PFSK-1 (cell line): Measurements from ENCODE around the gene ABRACL.

Experiments
- FOXP2 ChIP-seq: optimal IDR thresholded peaks from 2 replicates; pipeline ENCODE3; 2011; ENCODE audit warnings: borderline replicate concordance, control low read depth, inconsistent platforms; ENCODE audit not compliant: insufficient read depth; ENCODE audit errors: extremely low read length, extremely low read depth
- POLR2AphosphoS5 ChIP-seq: IDR thresholded peaks from 2 replicates; pipeline ENCODE4 v1.6.1; 2012; ENCODE audit warnings: low read depth, mild to moderate bottlenecking, control low read depth, low read length, moderate library complexity
- REST ChIP-seq, 2 experiments: IDR thresholded peaks; 2 replicates each; pipeline versions ENCODE4 v1.6.1 to v1.8.0; 2011 to 2012; ENCODE audit warnings: low read depth in 2 of 2, low read length in 2 of 2, control low read depth in 1 of 2, inconsistent platforms in 1 of 2, mild to moderate bottlenecking in 1 of 2, moderate library complexity in 1 of 2; ENCODE audit not compliant: insufficient read depth in 1 of 2
- SIN3A ChIP-seq: IDR thresholded peaks from 2 replicates; pipeline ENCODE4 v1.6.1; 2012; ENCODE audit warnings: mild to moderate bottlenecking, low read length, moderate library complexity, borderline replicate concordance; ENCODE audit not compliant: insufficient read depth
- TAF1 ChIP-seq: IDR thresholded peaks from 2 replicates; pipeline ENCODE4 v1.6.1; 2012; ENCODE audit warnings: low read length, control low read depth, borderline replicate concordance; ENCODE audit not compliant: insufficient read depth

The ABRACL gene

GRCh38 chr6:139066080-139066479 lies 37.5 kb downstream of the ABRACL start:
- no peak for TF ChIP-seq TAF1
- no peak for TF ChIP-seq REST (IDR thresholded peaks at IDR 0.05; ENCODE audit: insufficient read depth in 1 of 2, low read depth in 2 of 2, low read length in 2 of 2)
- no peak for TF ChIP-seq POLR2AphosphoS5
- TF ChIP-seq FOXP2: no peak
- TF ChIP-seq SIN3A: no peak

- TF ChIP-seq FOXP2 (no peak), TAF1 (no peak), SIN3A (no peak), POLR2AphosphoS5 (no peak), REST (IDR thresholded peaks at IDR 0.05; ENCODE audit: insufficient read depth in 1 of 2, low read depth in 2 of 2, low read length in 2 of 2) (no peak)
Measured at GRCh38 chr6:139068846-139069245, 40.3 kb downstream of the ABRACL start.

- TF ChIP-seq TAF1 (no peak), FOXP2 (no peak), POLR2AphosphoS5 (no peak), SIN3A (no peak), REST (IDR thresholded peaks at IDR 0.05; ENCODE audit: insufficient read depth in 1 of 2, low read depth in 2 of 2, low read length in 2 of 2) (no peak)
Measured at GRCh38 chr6:139073118-139073517, 44.6 kb downstream of the ABRACL start.

- TF ChIP-seq POLR2AphosphoS5: no peak
- TF ChIP-seq FOXP2: no peak
- no peak for TF ChIP-seq SIN3A
- TF ChIP-seq TAF1: no peak
- no peak for TF ChIP-seq REST (IDR thresholded peaks at IDR 0.05; ENCODE audit: insufficient read depth in 1 of 2, low read depth in 2 of 2, low read length in 2 of 2)
Measured at GRCh38 chr6:139079018-139079417, 50.5 kb downstream of the ABRACL start.
